Stimulated activated CD4-positive, alpha-beta T cell treated with anti-CD3 and anti-CD28 coated beads, Interleukin-4, amount 100 ng/mL, for 4 hours (primary cell): Measurements from ENCODE around the gene CCDC136.

Experiments used
- DNase-seq, 2 experiments: peaks; one replicate each; pipeline ENCODE4 v3.0.0-alpha.2; 2020

CCDC136 gene

GRCh38 chr7:128791121-128791971 lies at the start of gene CCDC136:
Gene CCDC136, plus strand, starts transcription at chr7:128791968. Its CDS starts 444 bp downstream, at chr7:128792412.
- peak; percentile 72 to 81 for DNase-seq

- no peak for DNase-seq
Observed at GRCh38 chr7:128742206-128742605, 49.6 kb upstream of the CCDC136 start.

GRCh38 chr7:128743112-128743772 lies 48.5 kb upstream of the CCDC136 start:
- no peak for DNase-seq

- no peak for DNase-seq
Observed at GRCh38 chr7:128744366-128744905, 47.3 kb upstream of the CCDC136 start.

GRCh38 chr7:128745706-128746105 lies 46.1 kb upstream of the CCDC136 start:
- DNase-seq = no peak

- no peak for DNase-seq
Observed at GRCh38 chr7:128747327-128748079, 44.3 kb upstream of the CCDC136 start.

GRCh38 chr7:128752251-128752650 lies 39.5 kb upstream of the CCDC136 start:
- no peak for DNase-seq

- DNase-seq = no peak
Observed at GRCh38 chr7:128755075-128755818, 36.5 kb upstream of the CCDC136 start.

- DNase-seq = no peak
Observed at GRCh38 chr7:128755819-128756476, 35.8 kb upstream of the CCDC136 start.

- DNase-seq = no peak
Observed at GRCh38 chr7:128757203-128757602, 34.6 kb upstream of the CCDC136 start.

- DNase-seq = no peak
Observed at GRCh38 chr7:128758553-128758952, 33.2 kb upstream of the CCDC136 start.

- DNase-seq = no peak
Observed at GRCh38 chr7:128759242-128759641, 32.5 kb upstream of the CCDC136 start.

- no peak for DNase-seq
Observed at GRCh38 chr7:128763541-128763940, 28.2 kb upstream of the CCDC136 start.

- DNase-seq = no peak
Observed at GRCh38 chr7:128767475-128768110, 24.2 kb upstream of the CCDC136 start.

- DNase-seq = no peak
Observed at GRCh38 chr7:128770233-128770632, 21.5 kb upstream of the CCDC136 start.

GRCh38 chr7:128773604-128774003 lies 18.2 kb upstream of the CCDC136 start:
- no peak for DNase-seq

GRCh38 chr7:128774029-128774689 lies 17.6 kb upstream of the CCDC136 start:
- DNase-seq = no peak

GRCh38 chr7:128774921-128775320 lies 16.8 kb upstream of the CCDC136 start:
- no peak for DNase-seq

GRCh38 chr7:128775744-128776474 lies 15.9 kb upstream of the CCDC136 start, which contains the start of gene OPN1SW:
Gene OPN1SW, minus strand, starts transcription at chr7:128775794. Its CDS starts 13 bp downstream, at chr7:128775781.
- no peak for DNase-seq
